GM23338 (cell line): ENCODE measurements around the gene BTK. TPM values are rescaled to one million over a fixed set of nuclear protein-coding genes. Genes with fewer than 3 reads are reported as not detected.
A peak's percentile ranks its signal among the peaks of the same experiment; 100 is the strongest.

Experiments used
- ATAC-seq: fragments of 200-7000 bp; cut with Tn5 transposase; 3 replicates; pipeline ENCODE4 v1.9.1; 2020
- DNase-seq: peaks from one replicate; pipeline ENCODE4 v3.0.0-alpha.2; 2015; ENCODE audit warnings: low spot score
- H2AFZ ChIP-seq: fragments of 200-600 bp; sonication (generic); 2 replicates; pipeline ENCODE4 v1.8.0; 2016; ENCODE audit warnings: antibody characterized with exemption, mild to moderate bottlenecking, moderate library complexity
- H3F3A ChIP-seq: fragments of 200-600 bp; sonication (generic); replicated peaks from 2 replicates; pipeline ENCODE4 v1.8.0; 2017; ENCODE audit warnings: antibody characterized with exemption, mixed run types, low read depth
- H3K27ac ChIP-seq: fragments of 200-600 bp; sonication (generic); 2 replicates; pipeline ENCODE4 v1.6.1; 2016; ENCODE audit warnings: low read depth
- H3K27me3 ChIP-seq: fragments of 200-600 bp; sonication (generic); 2 replicates; pipeline ENCODE4 v1.8.0; 2016; ENCODE audit warnings: mild to moderate bottlenecking, mixed run types, moderate library complexity; ENCODE audit not compliant: insufficient read depth
- H3K36me3 ChIP-seq: fragments of 200-600 bp; sonication (generic); 2 replicates; pipeline ENCODE4 v1.8.0; 2016; ENCODE audit warnings: mild to moderate bottlenecking; ENCODE audit not compliant: insufficient read depth
- H3K4me1 ChIP-seq: fragments of 200-600 bp; sonication (generic); 2 replicates; pipeline ENCODE4 v1.8.0; 2016; ENCODE audit warnings: mild to moderate bottlenecking, moderate library complexity; ENCODE audit not compliant: insufficient read depth
- H3K4me2 ChIP-seq: fragments of 200-600 bp; sonication (generic); 2 replicates; pipeline ENCODE4 v1.7.1; 2017; ENCODE audit warnings: mixed run types
- H3K4me3 ChIP-seq: fragments of 200-600 bp; sonication (generic); 2 replicates; pipeline ENCODE4 v1.6.1; 2016; ENCODE audit warnings: mixed run types
- H3K79me2 ChIP-seq: fragments of 200-600 bp; sonication (generic); replicated peaks from 2 replicates; pipeline ENCODE4 v1.8.0; 2017; ENCODE audit warnings: mild to moderate bottlenecking; ENCODE audit not compliant: insufficient read depth
- H3K9me2 ChIP-seq: fragments of 200-600 bp; sonication (generic); 2 replicates; pipeline ENCODE4 v1.8.0; 2017; ENCODE audit not compliant: insufficient read depth
- H4K20me1 ChIP-seq: fragments of 200-600 bp; sonication (generic); replicated peaks from 2 replicates; pipeline ENCODE4 v1.8.0; 2017; ENCODE audit warnings: mild to moderate bottlenecking; ENCODE audit not compliant: insufficient read depth
- H3K27ac Mint-ChIP-seq: 2 replicates; pipeline ENCODE4 v1.8.0; 2020; ENCODE audit warnings: inconsistent platforms, mild to moderate bottlenecking, moderate library complexity, mixed read lengths
- H3K27me3 Mint-ChIP-seq: 3 replicates; pipeline ENCODE4 v1.8.0; 2022; ENCODE audit warnings: low read depth, mild to moderate bottlenecking, moderate library complexity, mixed read lengths, inconsistent platforms; ENCODE audit not compliant: insufficient read depth, poor library complexity
- H3K36me3 Mint-ChIP-seq: 3 replicates; pipeline ENCODE4 v1.8.0; 2021; ENCODE audit warnings: low read depth, mild to moderate bottlenecking, inconsistent platforms, moderate library complexity, mixed read lengths
- H3K4me1 Mint-ChIP-seq: 3 replicates; pipeline ENCODE4 v1.8.0; 2020; ENCODE audit warnings: mild to moderate bottlenecking, inconsistent platforms, mixed read lengths
- H3K4me3 Mint-ChIP-seq: 3 replicates; pipeline ENCODE4 v1.8.0; 2021; ENCODE audit warnings: moderate library complexity, mild to moderate bottlenecking, inconsistent platforms, mixed read lengths
- H3K9me3 Mint-ChIP-seq: 3 replicates; pipeline ENCODE4 v1.8.0; 2020; ENCODE audit warnings: moderate library complexity, mild to moderate bottlenecking, inconsistent platforms, mixed read lengths
- CREB1 ChIP-seq: fragments of 250-450 bp; sonication (Bioruptor Pico); IDR thresholded peaks from 2 replicates; pipeline ENCODE4 v1.5.0; 2020; ENCODE audit warnings: low read depth, mild to moderate bottlenecking, moderate library complexity
- CTCF ChIP-seq, 2 experiments: fragments of 200-600 bp in 1 of 2; sonication (generic) in 1 of 2; conservative IDR thresholded peaks; 2 replicates each; pipeline versions ENCODE4 v1.5.1 to v1.6.1; 2016 to 2017; ENCODE audit warnings: antibody characterized with exemption in 2 of 2, low read depth in 2 of 2, mild to moderate bottlenecking in 2 of 2, moderate library complexity in 1 of 2
- ETS1 ChIP-seq: IDR thresholded peaks from 2 replicates; pipeline ENCODE4 v1.6.1; 2016; ENCODE audit warnings: antibody characterized with exemption
- EZH2 ChIP-seq: fragments of 200-600 bp; sonication (generic); IDR thresholded peaks from one replicate; pipeline ENCODE4 v1.8.0; 2017; ENCODE audit warnings: antibody characterized with exemption, mild to moderate bottlenecking, low read depth; ENCODE audit not compliant: unreplicated experiment
- EZH2phosphoT487 ChIP-seq: fragments of 200-600 bp; sonication (generic); IDR thresholded peaks from one replicate; pipeline ENCODE4 v1.8.1; 2018; ENCODE audit warnings: antibody characterized with exemption; ENCODE audit not compliant: unreplicated experiment
- JUNB ChIP-seq: IDR thresholded peaks from one replicate; pipeline ENCODE4 v1.6.1; 2016; ENCODE audit warnings: antibody characterized with exemption; ENCODE audit not compliant: unreplicated experiment
- NANOG ChIP-seq: IDR thresholded peaks from 2 replicates; pipeline ENCODE4 v1.6.1; 2016; ENCODE audit warnings: antibody characterized with exemption, borderline replicate concordance
- POLR2AphosphoS5 ChIP-seq: IDR thresholded peaks from 2 replicates; pipeline ENCODE4 v1.6.1; 2016; ENCODE audit warnings: antibody characterized with exemption, low read depth
- REST ChIP-seq: IDR thresholded peaks from one replicate; pipeline ENCODE4 v1.6.1; 2018; ENCODE audit warnings: antibody characterized with exemption; ENCODE audit not compliant: unreplicated experiment
- STAT1 ChIP-seq: IDR thresholded peaks from one replicate; pipeline ENCODE4 v1.6.1; 2016; ENCODE audit warnings: antibody characterized with exemption; ENCODE audit not compliant: unreplicated experiment
- ZNF114 ChIP-seq: fragments of 250-450 bp; sonication (Bioruptor Pico); IDR thresholded peaks from 2 replicates; pipeline ENCODE4 v1.5.0; 2020; ENCODE audit warnings: mild to moderate bottlenecking, moderate library complexity
- ZNF331 ChIP-seq: fragments of 250-450 bp; sonication (Bioruptor Pico); IDR thresholded peaks from 2 replicates; pipeline ENCODE4 v1.5.0; 2020; ENCODE audit warnings: low read depth, mild to moderate bottlenecking, moderate library complexity
- polyA plus RNA-seq: library from polyadenylated mRNA; unstranded; fragments of >200 nt; fragmentation: Nextera tagmentation; extraction: Ambion mirVana; gene quantifications from 2 replicates; pipeline ENCODE4 v1.2.1, GENCODE V29; 2016
- total RNA-seq: library from RNA; depleted of rRNA; stranded (reverse); fragments of >200 nt; shearing (Covaris generic); gene quantifications from 2 replicates; pipeline ENCODE4 v1.2.3, GENCODE V29; 2014
- TF ChIP-seq, protein P1 (sequence below): fragments of 250-450 bp; sonication (Bioruptor Pico); IDR thresholded peaks from 2 replicates; pipeline ENCODE4 v1.5.0; 2020; ENCODE audit warnings: mild to moderate bottlenecking, moderate library complexity

The BTK gene
- total and polyA plus RNA-seq, 2 experiments from 2014 or later, result 0.19 to 0.31 TPM

- H2AFZ ChIP-seq, result no peak overlapping the region
- peak overlapping the region; percentile 94; the same call in 1 of the 2 replicates for H3K27ac Mint-ChIP-seq
Observed at GRCh38 chrX:101347859-101348451, 38.0 kb downstream of the BTK start.

More at GRCh38 chrX:101347859-101348451, 38.0 kb downstream of the BTK start:
- no peak for TF ChIP-seq EZH2
- no peak for TF ChIP-seq CTCF (conservative IDR thresholded peaks at IDR 0.05; ENCODE audit: low read depth in 2 of 2)
- no peak for TF ChIP-seq STAT1
- TF ChIP-seq ZNF114 (CRISPR knock-in tag), result no peak
- no peak for TF ChIP-seq ETS1
- TF ChIP-seq REST, result no peak
- no peak for TF ChIP-seq CREB1
- TF ChIP-seq, protein P1, sequence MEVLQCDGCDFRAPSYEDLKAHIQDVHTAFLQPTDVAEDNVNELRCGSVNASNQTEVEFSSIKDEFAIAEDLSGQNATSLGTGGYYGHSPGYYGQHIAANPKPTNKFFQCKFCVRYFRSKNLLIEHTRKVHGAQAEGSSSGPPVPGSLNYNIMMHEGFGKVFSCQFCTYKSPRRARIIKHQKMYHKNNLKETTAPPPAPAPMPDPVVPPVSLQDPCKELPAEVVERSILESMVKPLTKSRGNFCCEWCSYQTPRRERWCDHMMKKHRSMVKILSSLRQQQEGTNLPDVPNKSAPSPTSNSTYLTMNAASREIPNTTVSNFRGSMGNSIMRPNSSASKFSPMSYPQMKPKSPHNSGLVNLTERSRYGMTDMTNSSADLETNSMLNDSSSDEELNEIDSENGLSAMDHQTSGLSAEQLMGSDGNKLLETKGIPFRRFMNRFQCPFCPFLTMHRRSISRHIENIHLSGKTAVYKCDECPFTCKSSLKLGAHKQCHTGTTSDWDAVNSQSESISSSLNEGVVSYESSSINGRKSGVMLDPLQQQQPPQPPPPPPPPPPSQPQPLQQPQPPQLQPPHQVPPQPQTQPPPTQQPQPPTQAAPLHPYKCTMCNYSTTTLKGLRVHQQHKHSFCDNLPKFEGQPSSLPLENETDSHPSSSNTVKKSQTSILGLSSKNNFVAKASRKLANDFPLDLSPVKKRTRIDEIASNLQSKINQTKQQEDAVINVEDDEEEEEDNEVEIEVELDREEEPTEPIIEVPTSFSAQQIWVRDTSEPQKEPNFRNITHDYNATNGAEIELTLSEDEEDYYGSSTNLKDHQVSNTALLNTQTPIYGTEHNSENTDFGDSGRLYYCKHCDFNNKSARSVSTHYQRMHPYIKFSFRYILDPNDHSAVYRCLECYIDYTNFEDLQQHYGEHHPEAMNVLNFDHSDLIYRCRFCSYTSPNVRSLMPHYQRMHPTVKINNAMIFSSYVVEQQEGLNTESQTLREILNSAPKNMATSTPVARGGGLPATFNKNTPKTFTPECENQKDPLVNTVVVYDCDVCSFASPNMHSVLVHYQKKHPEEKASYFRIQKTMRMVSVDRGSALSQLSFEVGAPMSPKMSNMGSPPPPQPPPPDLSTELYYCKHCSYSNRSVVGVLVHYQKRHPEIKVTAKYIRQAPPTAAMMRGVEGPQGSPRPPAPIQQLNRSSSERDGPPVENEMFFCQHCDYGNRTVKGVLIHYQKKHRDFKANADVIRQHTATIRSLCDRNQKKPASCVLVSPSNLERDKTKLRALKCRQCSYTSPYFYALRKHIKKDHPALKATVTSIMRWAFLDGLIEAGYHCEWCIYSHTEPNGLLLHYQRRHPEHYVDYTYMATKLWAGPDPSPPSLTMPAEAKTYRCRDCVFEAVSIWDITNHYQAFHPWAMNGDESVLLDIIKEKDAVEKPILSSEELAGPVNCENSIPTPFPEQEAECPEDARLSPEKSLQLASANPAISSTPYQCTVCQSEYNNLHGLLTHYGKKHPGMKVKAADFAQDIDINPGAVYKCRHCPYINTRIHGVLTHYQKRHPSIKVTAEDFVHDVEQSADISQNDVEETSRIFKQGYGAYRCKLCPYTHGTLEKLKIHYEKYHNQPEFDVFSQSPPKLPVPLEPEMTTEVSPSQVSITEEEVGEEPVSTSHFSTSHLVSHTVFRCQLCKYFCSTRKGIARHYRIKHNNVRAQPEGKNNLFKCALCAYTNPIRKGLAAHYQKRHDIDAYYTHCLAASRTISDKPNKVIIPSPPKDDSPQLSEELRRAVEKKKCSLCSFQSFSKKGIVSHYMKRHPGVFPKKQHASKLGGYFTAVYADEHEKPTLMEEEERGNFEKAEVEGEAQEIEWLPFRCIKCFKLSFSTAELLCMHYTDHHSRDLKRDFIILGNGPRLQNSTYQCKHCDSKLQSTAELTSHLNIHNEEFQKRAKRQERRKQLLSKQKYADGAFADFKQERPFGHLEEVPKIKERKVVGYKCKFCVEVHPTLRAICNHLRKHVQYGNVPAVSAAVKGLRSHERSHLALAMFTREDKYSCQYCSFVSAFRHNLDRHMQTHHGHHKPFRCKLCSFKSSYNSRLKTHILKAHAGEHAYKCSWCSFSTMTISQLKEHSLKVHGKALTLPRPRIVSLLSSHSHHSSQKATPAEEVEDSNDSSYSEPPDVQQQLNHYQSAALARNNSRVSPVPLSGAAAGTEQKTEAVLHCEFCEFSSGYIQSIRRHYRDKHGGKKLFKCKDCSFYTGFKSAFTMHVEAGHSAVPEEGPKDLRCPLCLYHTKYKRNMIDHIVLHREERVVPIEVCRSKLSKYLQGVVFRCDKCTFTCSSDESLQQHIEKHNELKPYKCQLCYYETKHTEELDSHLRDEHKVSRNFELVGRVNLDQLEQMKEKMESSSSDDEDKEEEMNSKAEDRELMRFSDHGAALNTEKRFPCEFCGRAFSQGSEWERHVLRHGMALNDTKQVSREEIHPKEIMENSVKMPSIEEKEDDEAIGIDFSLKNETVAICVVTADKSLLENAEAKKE (CRISPR knock-in tag), result no peak
- no peak for TF ChIP-seq EZH2phosphoT487
- no peak for TF ChIP-seq JUNB
- TF ChIP-seq ZNF331 (CRISPR knock-in tag), result no peak
- TF ChIP-seq NANOG, result no peak
- TF ChIP-seq POLR2AphosphoS5, result no peak
- H3K4me2 ChIP-seq, result peak overlapping the region; percentile 84
- ATAC-seq (no peak), DNase-seq (no peak)
- H3K9me2 ChIP-seq, result no peaks in the 10 kb centered on the region
- Mint-ChIP-seq H3K27me3 (peaks cover 2% of the 10 kb centered on the region), H3K4me1 (peaks cover 2% of the 10 kb centered on the region; the same call in 2 of the 3 replicates), H3K9me3 (no peaks in the 10 kb centered on the region), H3K36me3 (peaks cover 27% of the 10 kb centered on the region; the same call in 2 of the 3 replicates), H3K4me3 (peak overlapping the region; percentile 89)
- no peaks in the 10 kb centered on the region; the same call in 1 of the 2 replicates for H3K36me3 ChIP-seq
- no peaks in the 10 kb centered on the region for H3K27me3 ChIP-seq
- H3K79me2 ChIP-seq, result peaks cover 34% of the 10 kb centered on the region
- H4K20me1 ChIP-seq, result no peaks in the 10 kb centered on the region
- H3K4me3 ChIP-seq, result peak overlapping the region; percentile 84
- H3F3A ChIP-seq, result no peaks in the 10 kb centered on the region
- no peak overlapping the region for H3K27ac ChIP-seq
- no peaks in the 10 kb centered on the region for H3K4me1 ChIP-seq
